Psoas muscle (tissue), 8 donors: Measurements from ENCODE around the gene ATP6V1F. TPM values are rescaled to one million over a fixed set of nuclear protein-coding genes. Genes with fewer than 3 reads are reported as not detected.

ENCODE experiments used
- ATAC-seq, 4 donors: fragments of 200-7000 bp; cut with Tn5 transposase; one replicate each; pipeline ENCODE4 v1.9.1; 2020; ENCODE audit warnings: moderate library complexity in 3 of 4, mild to moderate bottlenecking in 2 of 4
- DNase-seq, 2 donors: peaks; one replicate each; pipeline ENCODE4 v3.0.0-alpha.2; 2020
- H3K27ac ChIP-seq: fragments of 200-600 bp; one replicate; pipeline ENCODE4 v1.8.0; 2022
- H3K27me3 ChIP-seq, 3 donors: fragments of 200-600 bp in 1 of 3; one replicate each; pipeline versions ENCODE4 v1.6.1 to v1.8.0; 2013 to 2022; ENCODE audit warnings: low read length in 2 of 3, mild to moderate bottlenecking in 2 of 3, moderate library complexity in 1 of 3; ENCODE audit not compliant: insufficient read depth in 3 of 3
- H3K36me3 ChIP-seq, 2 donors: fragments of 200-600 bp in 1 of 2; one replicate each; pipeline versions ENCODE4 v1.6.1 to v1.8.0; 2013 to 2022; ENCODE audit warnings: low read depth in 1 of 2, mild to moderate bottlenecking in 1 of 2, moderate library complexity in 1 of 2; ENCODE audit not compliant: insufficient read depth in 1 of 2
- H3K4me1 ChIP-seq: fragments of 200-600 bp; one replicate; pipeline ENCODE4 v1.8.0; 2022
- H3K4me3 ChIP-seq: fragments of 200-600 bp; one replicate; pipeline ENCODE4 v1.8.0; 2022; ENCODE audit warnings: mild to moderate bottlenecking
- H3K9me3 ChIP-seq: fragments of 200-600 bp; one replicate; pipeline ENCODE4 v1.8.0; 2022
- WGBS, 3 donors: extraction: QIAGEN DNeasy Blood & Tissue Kit; methylation state at CpG; one replicate each; pipeline versions ENCODE4 v1.1.6 to v1.1.7; 2013; 5-methylcytosine and 5-hydroxymethylcytosine counted together
- intact Hi-C, 2 donors: fragments of 100-400 bp; cut with DNase I; formaldehyde crosslinking; loops; one replicate each; pipeline versions ENCODE4 v1.11.0 to v1.14.2; 2022
- polyA plus RNA-seq, 3 donors: library from polyadenylated mRNA; stranded (reverse); fragments of 200-250 nt; gene quantifications; one replicate each; pipeline ENCODE4 v1.2.3, GENCODE V29; 2013
- total RNA-seq, 4 donors: library from RNA; stranded (reverse); fragmentation: NEBNext Ultra II Directional in 2 of 4; extraction: Animal tissue kit (Norgen Biotek cat#: 25700) in 2 of 4; gene quantifications; one replicate each; pipeline versions ENCODE4 v1.2.1 to v1.2.4, GENCODE V29; 2021 to 2023
- TF ChIP-seq, protein P1 (sequence below): fragments of 200-600 bp; IDR thresholded peaks from one replicate; pipeline ENCODE4 v1.8.0; 2022; ENCODE audit warnings: antibody characterized with exemption
- donor health status: healthy with polysubstance abuse.
- donor health status: DM: no; HTN: no; CAD: no; lungs with moderate emphysema.
- donor health status: Bipolar disorder and iron deficiency.
- donor health status: healthy.
- donor health status: DM: yes; HTN: yes; CAD: no.
- donor health status: DM: no; HTN: no; CAD: no.
- donor health status: DM: no; HTN: no; CAD: no.
- donor health status: DM: yes; HTN: yes; CAD: no.

Gene ATP6V1F
- total and polyA plus RNA-seq, 7 donors: 103 to 210 (median 143) TPM

DNA sequence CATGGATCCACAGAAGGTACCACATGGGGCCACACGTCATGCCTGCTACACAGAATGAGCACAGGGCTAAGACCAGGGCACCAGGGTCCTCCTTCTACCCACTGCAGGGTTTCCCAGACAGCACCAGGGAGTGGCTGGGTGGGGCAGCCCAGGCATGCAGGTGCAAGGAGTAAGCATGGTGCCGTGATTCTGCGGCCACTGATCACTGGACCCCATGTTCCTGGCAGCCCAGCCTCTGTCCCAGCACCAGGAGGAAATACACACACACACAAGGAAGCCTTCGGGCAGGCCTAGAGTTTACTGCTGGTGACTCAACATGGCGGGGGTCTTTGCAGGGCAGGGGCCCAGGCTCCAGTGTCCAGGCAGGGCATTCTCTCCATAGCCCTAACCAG, 13.9 kb downstream of the ATP6V1F start:
- TF ChIP-seq, protein P1, sequence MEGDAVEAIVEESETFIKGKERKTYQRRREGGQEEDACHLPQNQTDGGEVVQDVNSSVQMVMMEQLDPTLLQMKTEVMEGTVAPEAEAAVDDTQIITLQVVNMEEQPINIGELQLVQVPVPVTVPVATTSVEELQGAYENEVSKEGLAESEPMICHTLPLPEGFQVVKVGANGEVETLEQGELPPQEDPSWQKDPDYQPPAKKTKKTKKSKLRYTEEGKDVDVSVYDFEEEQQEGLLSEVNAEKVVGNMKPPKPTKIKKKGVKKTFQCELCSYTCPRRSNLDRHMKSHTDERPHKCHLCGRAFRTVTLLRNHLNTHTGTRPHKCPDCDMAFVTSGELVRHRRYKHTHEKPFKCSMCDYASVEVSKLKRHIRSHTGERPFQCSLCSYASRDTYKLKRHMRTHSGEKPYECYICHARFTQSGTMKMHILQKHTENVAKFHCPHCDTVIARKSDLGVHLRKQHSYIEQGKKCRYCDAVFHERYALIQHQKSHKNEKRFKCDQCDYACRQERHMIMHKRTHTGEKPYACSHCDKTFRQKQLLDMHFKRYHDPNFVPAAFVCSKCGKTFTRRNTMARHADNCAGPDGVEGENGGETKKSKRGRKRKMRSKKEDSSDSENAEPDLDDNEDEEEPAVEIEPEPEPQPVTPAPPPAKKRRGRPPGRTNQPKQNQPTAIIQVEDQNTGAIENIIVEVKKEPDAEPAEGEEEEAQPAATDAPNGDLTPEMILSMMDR: no peak
- Histone ChIP-seq H3K27ac (no peak overlapping the region), H3K27me3 (no peaks in the 10 kb centered on the region), H3K4me1 (peaks cover 12% of the 10 kb centered on the region), H3K36me3 (no peaks in the 10 kb centered on the region), H3K4me3 (no peak overlapping the region), H3K9me3 (no peaks in the 10 kb centered on the region)
- WGBS, 3 donors: 93 to 95% (median 93%) methylated on average over 5 of the region's 5 CpGs
- intact Hi-C loops: no loop called here
- peak in 1 of 2 donors; percentile 56 for DNase-seq
- ATAC-seq: no peak

DNA sequence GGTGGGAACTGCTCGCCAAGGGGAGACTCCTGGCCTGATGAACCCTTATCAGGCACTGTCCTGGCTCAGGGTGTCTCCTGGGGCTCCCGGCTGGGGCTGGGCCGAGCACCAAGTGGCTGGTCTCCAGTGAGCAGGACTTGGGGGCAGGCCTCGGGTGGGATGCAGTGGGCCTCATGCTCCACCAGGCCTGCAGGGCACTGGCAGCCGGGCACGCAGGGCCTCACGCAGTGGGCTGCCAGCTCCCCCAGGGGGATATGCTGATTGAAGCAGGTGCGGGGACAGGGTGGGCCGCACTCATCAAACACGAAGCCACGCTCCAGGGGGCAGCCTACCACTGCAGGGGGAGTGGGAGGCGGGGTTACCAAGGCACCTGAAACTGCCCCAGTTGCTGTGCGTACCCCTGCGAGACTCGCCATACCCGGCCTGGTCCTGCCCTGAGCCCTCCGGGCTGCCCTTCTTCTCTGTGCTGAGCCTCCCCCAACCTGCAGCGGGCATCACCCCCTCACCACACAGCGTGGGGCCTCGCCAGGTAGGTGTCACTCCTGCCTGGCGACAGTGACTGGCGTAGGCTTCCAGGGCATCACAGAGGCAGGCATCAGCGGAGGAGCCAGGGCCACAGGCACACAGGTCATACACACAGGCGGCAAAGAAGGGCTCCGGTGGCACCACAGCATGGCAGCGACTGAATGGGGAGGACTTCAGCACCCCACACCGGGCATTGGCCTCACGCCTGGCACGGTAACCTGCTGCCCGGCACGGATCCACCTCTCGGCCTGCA, 14.5 kb downstream of the ATP6V1F start:
- ATAC-seq (no peak), DNase-seq (peak in 1 of 2 donors; percentile 64)
- TF ChIP-seq, protein P1: no peak
- Histone ChIP-seq H3K4me1 (peaks cover 12% of the 10 kb centered on the region), H3K27ac (no peak overlapping the region), H3K4me3 (no peak overlapping the region), H3K36me3 (no peaks in the 10 kb centered on the region), H3K27me3 (no peaks in the 10 kb centered on the region), H3K9me3 (no peaks in the 10 kb centered on the region)
- intact Hi-C loops: no loop called here
- WGBS, 3 donors: 91 to 94% (median 92%) methylated on average over 30 to 32 of the region's 32 CpGs

DNA sequence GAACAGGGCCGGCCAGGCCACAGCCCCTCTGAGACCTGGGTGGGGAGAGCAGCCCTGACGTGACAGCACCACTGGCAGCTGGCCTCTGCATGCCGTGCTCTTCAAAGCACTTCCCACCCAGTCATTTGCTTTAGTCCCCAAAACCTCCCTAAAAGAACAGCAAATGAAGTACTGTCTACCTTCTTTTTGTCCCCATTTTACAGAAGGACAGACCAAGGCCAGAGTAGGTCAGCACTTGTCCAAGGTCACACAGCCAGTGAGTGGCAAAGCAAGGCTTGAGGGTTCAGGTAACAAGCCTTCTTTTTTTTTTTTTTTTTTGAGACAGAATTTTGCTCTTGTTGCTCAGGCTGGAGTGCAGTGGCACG, 15.1 kb downstream of the ATP6V1F start:
- intact Hi-C loops: no loop called here
- no peak for DNase-seq

DNA sequence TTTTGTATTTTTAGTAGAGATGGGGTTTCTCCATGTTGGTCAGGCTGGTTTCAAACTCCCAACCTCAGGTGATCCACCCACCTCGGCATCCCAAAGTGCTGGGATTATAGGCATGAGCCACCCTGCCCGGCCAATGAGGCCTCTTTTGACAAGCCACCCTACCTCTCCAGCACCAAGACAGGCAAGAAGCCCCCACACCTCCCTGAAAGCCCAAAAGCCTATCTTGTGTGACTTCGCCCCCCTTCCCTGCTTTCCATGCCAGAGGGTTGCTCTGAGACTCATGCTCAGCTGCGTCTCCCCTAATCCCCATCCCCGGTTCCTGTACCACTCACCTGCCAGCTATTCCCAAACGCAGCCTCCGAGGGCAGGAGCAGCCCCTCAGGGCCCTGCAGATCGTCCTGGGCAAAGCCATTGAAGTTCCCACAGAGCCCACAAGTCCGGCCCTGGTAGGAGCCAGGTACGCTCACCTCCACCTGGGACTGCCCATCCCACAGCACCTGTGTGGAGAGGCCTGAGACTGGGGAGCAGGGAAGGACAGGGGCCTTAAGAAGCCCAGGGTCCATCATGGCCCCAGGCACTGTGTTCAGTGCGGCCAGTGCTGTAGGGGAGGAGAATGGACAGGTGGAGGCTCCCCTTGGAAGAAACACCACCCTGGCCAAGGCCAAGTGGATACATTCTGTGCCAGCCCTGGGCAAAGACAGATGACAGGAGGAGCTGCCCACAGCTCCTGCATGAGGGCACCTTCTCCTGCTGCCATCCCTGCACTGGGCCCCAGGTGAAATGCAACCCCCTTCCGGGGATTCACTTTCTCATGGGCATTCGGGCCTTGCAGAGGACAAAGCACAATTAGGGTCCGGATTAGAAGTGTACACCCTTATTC, 15.8 kb downstream of the ATP6V1F start:
- WGBS, 3 donors: 89 to 91% (median 89%) methylated on average over 14 of the region's 14 CpGs
- Histone ChIP-seq H3K4me1 (peaks cover 12% of the 10 kb centered on the region), H3K9me3 (no peaks in the 10 kb centered on the region), H3K4me3 (no peak overlapping the region), H3K36me3 (no peaks in the 10 kb centered on the region), H3K27me3 (no peaks in the 10 kb centered on the region), H3K27ac (no peak overlapping the region)
- ATAC-seq (no peak), DNase-seq (peak in 1 of 2 donors; percentile 45)
- TF ChIP-seq, protein P1: no peak
- intact Hi-C loops: no loop called here

More for the DNA sequence above, 15.1 kb downstream of the ATP6V1F start:
- H3K27ac ChIP-seq: no peak overlapping the region
- peaks cover 12% of the 10 kb centered on the region for H3K4me1 ChIP-seq
- 80 to 86% (median 80%) methylated on average over 4 of the region's 4 CpGs for WGBS, 3 donors
- no peaks in the 10 kb centered on the region for H3K36me3 ChIP-seq
- TF ChIP-seq, protein P1: no peak
- H3K9me3 ChIP-seq: no peaks in the 10 kb centered on the region
- no peak for ATAC-seq
- H3K27me3 ChIP-seq: no peaks in the 10 kb centered on the region
- no peak overlapping the region for H3K4me3 ChIP-seq
